ENCODE measurements around the gene TLK2.
"Not testable (repeated sequence)": the region's sequence is repeated elsewhere in the genome, so short reads cannot be mapped to it uniquely, and the experiment has no call there.

DNA sequence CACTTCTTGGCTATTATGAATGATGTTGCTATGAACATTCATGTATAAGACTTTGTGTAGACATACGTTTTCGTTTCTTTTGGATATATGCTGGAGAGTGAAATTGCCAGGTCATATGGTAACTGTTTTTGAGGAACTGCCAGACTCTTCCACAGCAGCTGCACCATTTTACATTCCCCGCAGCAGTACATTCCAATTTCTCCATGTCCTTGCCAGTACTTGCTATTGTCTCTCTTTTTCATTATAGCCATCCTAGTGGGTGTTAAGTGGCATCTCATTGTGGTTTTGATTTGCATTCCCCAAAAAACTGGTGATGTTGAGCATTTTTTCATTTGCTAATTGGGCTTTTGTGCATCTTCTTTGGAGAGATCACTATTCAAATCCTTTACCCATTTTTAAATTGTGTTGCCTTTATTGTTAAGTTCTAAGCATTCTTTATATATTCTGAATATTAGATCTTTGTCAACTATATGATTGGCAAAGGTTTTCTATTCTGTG lies 64.7 kb downstream of the TLK2 start:
- TF ChIP-seq, protein P1, sequence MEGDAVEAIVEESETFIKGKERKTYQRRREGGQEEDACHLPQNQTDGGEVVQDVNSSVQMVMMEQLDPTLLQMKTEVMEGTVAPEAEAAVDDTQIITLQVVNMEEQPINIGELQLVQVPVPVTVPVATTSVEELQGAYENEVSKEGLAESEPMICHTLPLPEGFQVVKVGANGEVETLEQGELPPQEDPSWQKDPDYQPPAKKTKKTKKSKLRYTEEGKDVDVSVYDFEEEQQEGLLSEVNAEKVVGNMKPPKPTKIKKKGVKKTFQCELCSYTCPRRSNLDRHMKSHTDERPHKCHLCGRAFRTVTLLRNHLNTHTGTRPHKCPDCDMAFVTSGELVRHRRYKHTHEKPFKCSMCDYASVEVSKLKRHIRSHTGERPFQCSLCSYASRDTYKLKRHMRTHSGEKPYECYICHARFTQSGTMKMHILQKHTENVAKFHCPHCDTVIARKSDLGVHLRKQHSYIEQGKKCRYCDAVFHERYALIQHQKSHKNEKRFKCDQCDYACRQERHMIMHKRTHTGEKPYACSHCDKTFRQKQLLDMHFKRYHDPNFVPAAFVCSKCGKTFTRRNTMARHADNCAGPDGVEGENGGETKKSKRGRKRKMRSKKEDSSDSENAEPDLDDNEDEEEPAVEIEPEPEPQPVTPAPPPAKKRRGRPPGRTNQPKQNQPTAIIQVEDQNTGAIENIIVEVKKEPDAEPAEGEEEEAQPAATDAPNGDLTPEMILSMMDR (IDR thresholded peaks at IDR 0.05) = not testable (repeated sequence)
- not testable (repeated sequence) for TF ChIP-seq POLR2A (IDR thresholded peaks at IDR 0.05)
